Natural killer cell (primary cell): ENCODE measurements around the gene RBM19. TPM values are rescaled to one million over a fixed set of nuclear protein-coding genes. Genes with fewer than 3 reads are reported as not detected.

Experiments
- ATAC-seq, 3 donors: fragments of 150-1000 bp in 2 of 3; fragments of 200-7000 bp in 1 of 3; cut with Tn5 transposase; 1 replicate in 1 of 3; 2 replicates in 2 of 3; pipeline ENCODE4 v1.10.0; 2021; ENCODE audit warnings: mild to moderate bottlenecking in 2 of 3, moderate library complexity in 2 of 3
- DNase-seq, 2 donors: peaks; one replicate each; pipeline versions ENCODE4 v3.0.0 to v3.0.0-alpha.2; 2013 to 2021; ENCODE audit warnings: mixed read lengths in 1 of 2
- H3K27ac ChIP-seq: one replicate; pipeline ENCODE4 v1.5.1; 2013; ENCODE audit warnings: mild to moderate bottlenecking, low read length
- H3K27me3 ChIP-seq: one replicate; pipeline ENCODE4 v1.6.1; 2013; ENCODE audit warnings: low read length; ENCODE audit not compliant: control insufficient read depth, insufficient read depth
- H3K36me3 ChIP-seq: one replicate; pipeline ENCODE4 v1.6.1; 2013; ENCODE audit warnings: low read length; ENCODE audit not compliant: control insufficient read depth, insufficient read depth
- H3K4me1 ChIP-seq: one replicate; pipeline ENCODE4 v1.6.1; 2013; ENCODE audit warnings: low read length; ENCODE audit not compliant: control insufficient read depth, insufficient read depth
- H3K4me3 ChIP-seq: one replicate; pipeline ENCODE4 v1.5.1; 2013; ENCODE audit warnings: low read length
- H3K9me3 ChIP-seq: one replicate; pipeline ENCODE4 v1.6.1; 2013; ENCODE audit warnings: low read length; ENCODE audit not compliant: control insufficient read depth, insufficient read depth
- H3K27ac Mint-ChIP-seq, 2 donors: one replicate each; pipeline ENCODE4 v1.8.0; 2022; ENCODE audit warnings: mild to moderate bottlenecking in 2 of 2, mixed read lengths in 2 of 2, moderate library complexity in 1 of 2
- H3K27me3 Mint-ChIP-seq, 2 donors: one replicate each; pipeline ENCODE4 v1.8.0; 2022; ENCODE audit warnings: low read depth in 2 of 2, mixed read lengths in 2 of 2
- H3K36me3 Mint-ChIP-seq: one replicate; pipeline ENCODE4 v1.8.0; 2022; ENCODE audit warnings: mixed read lengths
- H3K4me1 Mint-ChIP-seq, 2 donors: one replicate each; pipeline ENCODE4 v1.8.0; 2022; ENCODE audit warnings: mixed read lengths in 2 of 2
- H3K4me3 Mint-ChIP-seq: one replicate; pipeline ENCODE4 v1.8.0; 2022; ENCODE audit warnings: mild to moderate bottlenecking, moderate library complexity, mixed read lengths
- H3K9me3 Mint-ChIP-seq, 2 donors: one replicate each; pipeline ENCODE4 v1.8.0; 2022; ENCODE audit warnings: mixed read lengths in 2 of 2
- CTCF ChIP-seq: fragments of 200-600 bp; IDR thresholded peaks from one replicate; pipeline ENCODE4 v1.8.0; 2022; ENCODE audit warnings: antibody characterized with exemption
- WGBS: methylation state at CpG from one replicate; pipeline ENCODE4 v1.1.7; 2013; ENCODE audit warnings: missing lambda C conversion rate; ENCODE audit not compliant: insufficient coverage; 5-methylcytosine and 5-hydroxymethylcytosine counted together
- intact Hi-C: fragments of 100-400 bp; cut with micrococcal nuclease; formaldehyde crosslinking; loops from one replicate; pipeline ENCODE4 v1.14.2; 2022
- total RNA-seq, 4 donors: library from RNA; stranded (reverse); fragments of 120-200 nt in 1 of 4; gene quantifications; one replicate each; pipeline versions ENCODE4 v1.2.3 to v1.2.4, GENCODE V29; 2013 to 2022

RBM19 gene
- total RNA-seq, 3 donors from 2014 or later (not counting 1 experiment from before 2014, with no cell fraction given): 49.9 to 70.6 (median 60.9) TPM

- intact Hi-C loops: no loop called here
- ATAC-seq: no peak
- no peak overlapping the region for H3K27ac Mint-ChIP-seq
- H3K36me3 Mint-ChIP-seq: peaks cover 10% of the 10 kb centered on the region
- H3K4me3 Mint-ChIP-seq: no peak overlapping the region
- no peaks in the 10 kb centered on the region for H3K4me1 Mint-ChIP-seq
- no peak overlapping the region for H3K27ac ChIP-seq
- no peak for DNase-seq
- no peaks in the 10 kb centered on the region for H3K9me3 ChIP-seq
- TF ChIP-seq CTCF: no peak
- H3K4me3 ChIP-seq: no peak overlapping the region
- H3K9me3 Mint-ChIP-seq: no peaks in the 10 kb centered on the region
- no peaks in the 10 kb centered on the region for H3K27me3 ChIP-seq
- no peaks in the 10 kb centered on the region for H3K27me3 Mint-ChIP-seq
- 93% methylated on average over 15 of the region's 15 CpGs for WGBS
- H3K4me1 ChIP-seq: no peaks in the 10 kb centered on the region
- peaks cover 80% of the 10 kb centered on the region for H3K36me3 ChIP-seq
Observed at GRCh38 chr12:113955109-113955970, 10.8 kb downstream of the RBM19 start.

- Mint-ChIP-seq H3K9me3 (no peaks in the 10 kb centered on the region), H3K36me3 (peaks cover 10% of the 10 kb centered on the region), H3K4me3 (no peak overlapping the region), H3K27ac (no peak overlapping the region), H3K27me3 (no peaks in the 10 kb centered on the region), H3K4me1 (no peaks in the 10 kb centered on the region)
- TF ChIP-seq CTCF: no peak
- H3K9me3 ChIP-seq: no peaks in the 10 kb centered on the region
- H3K4me1 ChIP-seq: no peaks in the 10 kb centered on the region
- H3K27ac ChIP-seq: no peak overlapping the region
- no peak for ATAC-seq
- H3K4me3 ChIP-seq: no peak overlapping the region
- H3K36me3 ChIP-seq: peaks cover 76% of the 10 kb centered on the region
- intact Hi-C loops: no loop called here
- H3K27me3 ChIP-seq: no peaks in the 10 kb centered on the region
- DNase-seq: no peak
- 96% methylated on average over 3 of the region's 4 CpGs for WGBS
Observed at GRCh38 chr12:113954547-113954946, 11.6 kb downstream of the RBM19 start.

- DNase-seq (no peak), ATAC-seq (no peak)
- no peaks in the 10 kb centered on the region for H3K27me3 Mint-ChIP-seq
- no peak overlapping the region for H3K4me3 ChIP-seq
- no peaks in the 10 kb centered on the region for H3K9me3 Mint-ChIP-seq
- 90% methylated on average over 3 of the region's 3 CpGs for WGBS
- H3K4me1 Mint-ChIP-seq: no peaks in the 10 kb centered on the region
- H3K27ac ChIP-seq: no peak overlapping the region
- H3K36me3 Mint-ChIP-seq: peaks cover 15% of the 10 kb centered on the region
- no peaks in the 10 kb centered on the region for H3K4me1 ChIP-seq
- H3K36me3 ChIP-seq: peaks cover 85% of the 10 kb centered on the region
- no peaks in the 10 kb centered on the region for H3K27me3 ChIP-seq
- no peak for TF ChIP-seq CTCF
- intact Hi-C loops: no loop called here
- no peak overlapping the region for H3K27ac Mint-ChIP-seq
- no peak overlapping the region for H3K4me3 Mint-ChIP-seq
- no peaks in the 10 kb centered on the region for H3K9me3 ChIP-seq
Observed at GRCh38 chr12:113950873-113951272, 15.3 kb downstream of the RBM19 start.
